GM21717 (cell line): ENCODE measurements around the gene WDR37.
"Not testable (repeated sequence)": the region's sequence is repeated elsewhere in the genome, so short reads cannot be mapped to it uniquely, and the experiment has no call there.

Experiments used
- ATAC-seq: cut with Tn5 transposase; IDR thresholded peaks from one replicate; pipeline ENCODE4 v1.9.1; 2021; ENCODE audit warnings: mild to moderate bottlenecking, moderate library complexity; ENCODE audit not compliant: unreplicated experiment

The WDR37 gene

GRCh38 chr10:1040133-1040532 lies 16.1 kb upstream of the WDR37 start:
- ATAC-seq = no peak

GRCh38 chr10:1041514-1041913 lies 14.7 kb upstream of the WDR37 start:
- no peak for ATAC-seq

- peak; percentile 42 for ATAC-seq
Measured at GRCh38 chr10:1043532-1043995, 12.6 kb upstream of the WDR37 start.

GRCh38 chr10:1044146-1044545 lies 12.0 kb upstream of the WDR37 start:
- no peak for ATAC-seq

GRCh38 chr10:1044964-1045363 lies 11.2 kb upstream of the WDR37 start:
- no peak for ATAC-seq

GRCh38 chr10:1045415-1045814 lies 10.8 kb upstream of the WDR37 start:
- no peak for ATAC-seq

GRCh38 chr10:1047937-1048336 lies 8.2 kb upstream of the WDR37 start:
- ATAC-seq = no peak

GRCh38 chr10:1048349-1048731 lies 7.8 kb upstream of the WDR37 start:
- peak; percentile 13 for ATAC-seq

- peak; percentile 86 for ATAC-seq
Measured at GRCh38 chr10:1048732-1049424, 7.3 kb upstream of the WDR37 start, which contains the start of gene IDI1. TSS of gene IDI1 (minus strand) at chr10:1049119. CDS start at chr10:1049003, 116 bp downstream.

- no peak for ATAC-seq
Measured at GRCh38 chr10:1049425-1049958, 6.7 kb upstream of the WDR37 start.

- no peak for ATAC-seq
Measured at GRCh38 chr10:1050145-1050544, 6.0 kb upstream of the WDR37 start.

GRCh38 chr10:1050554-1050953 lies 5.6 kb upstream of the WDR37 start:
- no peak for ATAC-seq

GRCh38 chr10:1054684-1055083 lies 1.5 kb upstream of the WDR37 start:
- ATAC-seq = no peak

GRCh38 chr10:1057106-1057657 lies 997 bp downstream of the WDR37 start:
- ATAC-seq = no peak

- no peak for ATAC-seq
Measured at GRCh38 chr10:1058017-1058416, 1.8 kb downstream of the WDR37 start.

- no peak for ATAC-seq
Measured at GRCh38 chr10:1059902-1060301, 3.7 kb downstream of the WDR37 start.

- ATAC-seq = no peak
Measured at GRCh38 chr10:1061930-1062774, 6.0 kb downstream of the WDR37 start.

GRCh38 chr10:1063232-1063865 lies 7.2 kb downstream of the WDR37 start:
- ATAC-seq = no peak

GRCh38 chr10:1064964-1065247 lies 8.7 kb downstream of the WDR37 start:
- ATAC-seq = no peak

GRCh38 chr10:1066734-1067133 lies 10.5 kb downstream of the WDR37 start:
- not testable (repeated sequence) for ATAC-seq
